DND-41 (cell line): ENCODE results near the gene SIGLEC7.

Experiments
- EZH2 ChIP-seq: IDR thresholded peaks from 3 replicates; pipeline ENCODE4 v1.6.1; 2012; ENCODE audit warnings: borderline replicate concordance, low read depth, mild to moderate bottlenecking, moderate library complexity, low read length, inconsistent platforms; ENCODE audit not compliant: severe bottlenecking
- TF ChIP-seq, protein P1 (sequence below): IDR thresholded peaks from 2 replicates; pipeline ENCODE4 v1.5.1; 2012; ENCODE audit warnings: borderline replicate concordance, low read length, moderate library complexity, mild to moderate bottlenecking; ENCODE audit not compliant: poor library complexity, severe bottlenecking; ENCODE audit errors: extremely low read depth

DNA sequence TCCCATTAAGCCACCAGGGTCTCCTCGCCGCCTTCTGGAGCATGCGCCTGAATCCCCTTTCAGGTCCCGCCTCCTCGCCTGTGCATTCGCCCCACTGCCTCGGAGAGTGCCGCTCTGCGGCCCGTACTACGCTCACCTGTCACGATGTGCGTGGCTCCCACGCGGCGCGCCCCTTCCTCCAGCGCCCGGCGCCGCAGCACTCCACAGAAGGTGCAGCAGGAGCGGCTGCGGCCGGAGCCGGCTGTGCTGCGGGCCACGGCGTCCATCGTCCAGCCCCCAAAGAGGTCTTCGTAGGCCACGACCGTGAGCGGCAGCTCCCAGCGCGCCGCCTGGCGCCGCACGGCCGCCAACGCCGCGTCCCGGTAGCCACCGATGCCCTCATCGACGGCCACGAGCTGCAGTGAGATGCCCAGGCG, 38.2 kb upstream of the SIGLEC7 start:
- TF ChIP-seq, protein P1, sequence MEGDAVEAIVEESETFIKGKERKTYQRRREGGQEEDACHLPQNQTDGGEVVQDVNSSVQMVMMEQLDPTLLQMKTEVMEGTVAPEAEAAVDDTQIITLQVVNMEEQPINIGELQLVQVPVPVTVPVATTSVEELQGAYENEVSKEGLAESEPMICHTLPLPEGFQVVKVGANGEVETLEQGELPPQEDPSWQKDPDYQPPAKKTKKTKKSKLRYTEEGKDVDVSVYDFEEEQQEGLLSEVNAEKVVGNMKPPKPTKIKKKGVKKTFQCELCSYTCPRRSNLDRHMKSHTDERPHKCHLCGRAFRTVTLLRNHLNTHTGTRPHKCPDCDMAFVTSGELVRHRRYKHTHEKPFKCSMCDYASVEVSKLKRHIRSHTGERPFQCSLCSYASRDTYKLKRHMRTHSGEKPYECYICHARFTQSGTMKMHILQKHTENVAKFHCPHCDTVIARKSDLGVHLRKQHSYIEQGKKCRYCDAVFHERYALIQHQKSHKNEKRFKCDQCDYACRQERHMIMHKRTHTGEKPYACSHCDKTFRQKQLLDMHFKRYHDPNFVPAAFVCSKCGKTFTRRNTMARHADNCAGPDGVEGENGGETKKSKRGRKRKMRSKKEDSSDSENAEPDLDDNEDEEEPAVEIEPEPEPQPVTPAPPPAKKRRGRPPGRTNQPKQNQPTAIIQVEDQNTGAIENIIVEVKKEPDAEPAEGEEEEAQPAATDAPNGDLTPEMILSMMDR, result no peak
- no peak for TF ChIP-seq EZH2
